GM12873 (cell line): ENCODE results near the gene IFITM5.

Experiments
- TF ChIP-seq, protein P1 (sequence below): IDR thresholded peaks from 2 replicates; pipeline ENCODE4 v1.5.1; 2012; ENCODE audit warnings: low read depth, mild to moderate bottlenecking, moderate library complexity, low read length, control low read depth; ENCODE audit not compliant: insufficient read depth; ENCODE audit errors: missing control alignments

Gene IFITM5

DNA sequence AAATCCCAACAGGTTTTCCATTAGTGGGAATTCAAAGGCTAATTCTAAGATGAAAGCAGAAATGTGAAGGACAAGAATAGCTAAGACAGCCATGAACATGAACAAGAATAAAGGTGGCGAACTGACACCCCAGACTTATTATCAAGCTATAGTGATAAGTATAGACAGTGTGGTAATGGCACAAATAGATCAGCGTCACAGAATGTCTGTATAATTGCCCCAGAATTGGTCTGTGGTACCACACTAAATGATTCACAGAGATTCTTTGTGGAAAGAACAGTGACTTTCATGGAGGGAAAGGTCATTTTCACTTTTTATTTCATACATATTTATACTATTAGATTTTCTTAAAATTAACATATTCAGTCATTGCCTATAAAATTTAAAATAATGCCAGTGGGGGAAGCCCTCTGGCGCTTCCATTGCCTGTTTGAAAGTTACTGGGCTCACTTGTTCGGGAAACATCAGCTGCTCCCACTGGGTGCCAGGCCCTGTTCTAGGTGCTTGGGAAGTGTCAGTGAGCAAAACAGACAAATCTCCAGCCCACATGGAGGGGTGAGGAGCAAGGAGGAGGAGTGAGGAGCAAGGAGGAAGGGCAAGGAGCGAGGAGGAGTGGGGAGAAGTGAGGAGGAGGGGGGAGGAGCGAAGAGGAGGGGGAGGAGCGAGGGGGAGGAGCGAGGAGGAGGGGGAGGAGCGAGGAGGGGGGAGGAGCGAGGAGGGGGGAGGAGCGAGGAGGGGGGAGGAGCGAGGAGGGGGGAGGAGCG lies 32.5 kb downstream of the IFITM5 start:
- TF ChIP-seq, protein P1, sequence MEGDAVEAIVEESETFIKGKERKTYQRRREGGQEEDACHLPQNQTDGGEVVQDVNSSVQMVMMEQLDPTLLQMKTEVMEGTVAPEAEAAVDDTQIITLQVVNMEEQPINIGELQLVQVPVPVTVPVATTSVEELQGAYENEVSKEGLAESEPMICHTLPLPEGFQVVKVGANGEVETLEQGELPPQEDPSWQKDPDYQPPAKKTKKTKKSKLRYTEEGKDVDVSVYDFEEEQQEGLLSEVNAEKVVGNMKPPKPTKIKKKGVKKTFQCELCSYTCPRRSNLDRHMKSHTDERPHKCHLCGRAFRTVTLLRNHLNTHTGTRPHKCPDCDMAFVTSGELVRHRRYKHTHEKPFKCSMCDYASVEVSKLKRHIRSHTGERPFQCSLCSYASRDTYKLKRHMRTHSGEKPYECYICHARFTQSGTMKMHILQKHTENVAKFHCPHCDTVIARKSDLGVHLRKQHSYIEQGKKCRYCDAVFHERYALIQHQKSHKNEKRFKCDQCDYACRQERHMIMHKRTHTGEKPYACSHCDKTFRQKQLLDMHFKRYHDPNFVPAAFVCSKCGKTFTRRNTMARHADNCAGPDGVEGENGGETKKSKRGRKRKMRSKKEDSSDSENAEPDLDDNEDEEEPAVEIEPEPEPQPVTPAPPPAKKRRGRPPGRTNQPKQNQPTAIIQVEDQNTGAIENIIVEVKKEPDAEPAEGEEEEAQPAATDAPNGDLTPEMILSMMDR = no peak

DNA sequence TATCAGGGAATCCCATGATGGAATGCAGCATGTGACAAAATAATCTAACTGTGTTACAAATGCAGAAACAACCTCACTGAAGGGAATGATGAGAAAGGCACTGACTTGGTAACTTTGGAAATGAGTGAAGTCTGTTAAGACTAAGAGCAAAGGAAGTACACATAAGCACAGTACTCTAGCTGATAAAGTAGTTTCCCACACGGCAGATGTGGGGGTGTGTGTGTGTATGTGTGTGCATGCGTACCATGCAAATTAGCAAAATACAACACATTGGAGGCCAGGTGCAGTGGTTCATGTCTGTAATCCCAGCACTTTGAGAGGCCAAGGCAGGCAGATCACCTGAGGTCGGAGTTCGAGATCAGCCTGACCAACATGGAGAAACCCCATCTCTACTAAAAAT lies 37.7 kb downstream of the IFITM5 start:
- TF ChIP-seq, protein P1 = no peak

DNA sequence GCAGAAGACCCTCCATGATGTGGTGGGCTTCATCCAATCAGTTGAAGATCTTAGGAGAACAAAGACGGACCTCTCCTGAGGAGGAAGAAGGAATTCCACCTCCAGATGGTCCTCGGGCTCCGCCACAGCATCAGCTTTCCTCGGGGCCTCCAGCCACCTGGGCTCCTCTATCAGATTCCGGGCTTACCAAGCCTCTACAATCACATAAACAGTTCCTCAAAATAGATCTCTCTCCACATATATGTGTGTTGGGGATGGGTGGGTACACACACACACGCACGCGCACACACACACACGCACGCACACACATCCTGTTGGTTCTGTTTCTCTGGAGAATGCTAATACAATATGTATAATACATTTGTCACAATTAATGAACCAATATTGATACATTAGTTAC lies 39.9 kb downstream of the IFITM5 start:
- TF ChIP-seq, protein P1 = no peak

DNA sequence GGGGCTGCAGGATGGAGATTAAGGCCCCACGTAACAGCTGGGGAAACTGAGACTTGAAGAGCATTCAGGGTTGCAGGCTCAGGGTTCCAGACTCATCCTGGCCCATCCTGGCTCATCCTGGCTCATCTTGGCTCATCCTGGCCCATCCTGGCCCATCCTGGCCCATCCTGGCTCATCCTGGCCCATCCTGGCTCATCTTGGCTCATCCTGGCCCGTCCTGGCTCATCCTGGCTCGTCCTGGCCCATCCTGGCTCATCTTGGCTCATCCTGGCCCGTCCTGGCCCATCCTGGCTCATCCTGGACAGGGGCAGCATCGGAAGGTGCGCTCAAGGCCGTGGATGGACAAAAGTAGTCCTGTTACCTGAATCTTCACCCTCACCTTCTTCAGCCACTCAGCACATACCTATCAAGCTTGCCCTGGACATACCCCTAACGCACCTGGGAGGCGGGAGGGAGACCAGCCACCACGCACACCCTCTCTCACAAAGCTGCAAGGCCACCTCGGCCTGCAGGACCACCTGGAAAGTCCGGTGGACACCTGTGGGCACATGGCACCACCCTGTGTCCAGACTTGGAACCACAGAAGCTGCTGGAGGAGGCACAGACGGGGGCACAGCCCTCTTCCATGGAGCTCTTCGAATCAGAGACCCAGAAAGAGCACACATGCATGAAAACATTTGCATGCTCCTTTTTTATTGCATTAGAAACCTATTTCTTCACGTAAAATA lies 41.4 kb downstream of the IFITM5 start:
- TF ChIP-seq, protein P1 = peak; percentile 47

DNA sequence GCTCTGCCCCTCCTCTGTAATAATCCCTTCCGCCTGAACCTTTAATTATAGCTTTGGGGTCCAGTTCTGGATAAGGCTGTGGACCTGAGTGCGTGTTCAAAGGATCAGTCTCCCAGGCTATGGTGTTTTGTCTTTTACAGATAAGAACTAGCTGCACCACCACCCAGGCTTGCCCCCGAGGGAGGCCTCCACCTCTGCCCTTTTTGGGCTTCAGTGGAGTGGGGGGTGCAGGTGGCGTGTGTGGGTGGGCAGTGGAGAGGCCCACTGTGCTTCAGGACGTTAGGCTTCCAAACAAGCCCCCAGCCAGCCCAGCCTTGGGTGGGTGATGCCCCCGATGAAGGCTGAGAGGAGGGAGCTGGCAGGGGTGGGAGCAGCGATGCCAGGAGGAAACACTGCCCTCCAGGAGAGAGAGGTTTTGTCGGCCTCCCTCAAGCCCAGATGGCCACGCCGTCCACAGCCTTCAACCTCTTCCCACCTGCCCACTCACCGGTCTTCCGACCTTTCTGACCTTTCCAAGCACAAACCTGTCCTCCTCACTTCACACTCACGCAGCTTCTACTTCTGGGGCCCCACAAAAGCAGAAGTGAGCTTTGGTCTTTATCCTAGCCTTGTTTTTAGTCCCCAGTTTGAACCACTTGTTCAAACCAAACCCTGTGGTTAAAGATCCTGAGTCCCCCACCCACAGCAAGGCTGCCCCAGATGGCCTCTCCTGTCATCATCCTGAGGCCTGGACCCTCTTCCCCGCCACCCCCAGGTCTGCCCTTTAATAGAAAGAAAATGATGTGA lies 42.2 kb downstream of the IFITM5 start:
- TF ChIP-seq, protein P1 = no peak

DNA sequence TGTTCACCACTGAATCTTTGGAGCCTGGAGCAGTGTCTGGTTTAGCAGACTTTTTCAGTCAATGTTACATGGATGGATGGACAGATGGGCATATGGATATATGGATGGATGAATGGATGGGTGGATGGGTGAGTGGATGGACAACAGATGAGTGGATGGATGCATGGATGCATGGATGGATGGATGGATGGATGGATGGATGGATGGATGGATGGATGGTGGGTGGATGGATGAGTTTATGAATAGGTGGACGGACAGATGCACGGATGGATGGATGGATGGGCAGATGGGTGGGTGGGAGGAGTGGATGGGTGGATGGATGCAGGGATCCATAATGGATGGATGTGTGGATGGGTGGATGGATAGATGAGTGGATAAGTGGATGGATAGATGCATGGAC lies 43.5 kb downstream of the IFITM5 start:
- TF ChIP-seq, protein P1 = no peak

DNA sequence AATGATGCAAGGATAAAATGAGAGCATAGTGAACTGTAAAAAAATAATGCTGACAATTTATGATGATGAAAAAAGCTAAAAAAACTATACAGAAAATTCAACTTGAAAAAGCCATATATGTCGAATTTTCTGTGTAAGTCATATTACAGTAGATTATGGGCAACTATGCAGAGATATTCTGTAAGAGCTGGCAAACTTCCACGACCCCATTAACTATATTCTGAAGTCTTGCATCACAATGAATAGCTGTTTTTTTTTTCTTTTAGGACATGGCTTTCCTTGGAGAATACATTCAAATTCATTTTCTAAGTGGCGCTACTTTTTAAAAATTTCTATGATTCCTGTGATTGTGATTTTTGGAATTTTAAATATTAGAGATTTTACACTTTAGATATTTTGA lies 44.1 kb downstream of the IFITM5 start:
- TF ChIP-seq, protein P1 = no peak
